NCI-H524 treated with DMSO at 0.1 percent for 48 hours (cell line): ENCODE data around the gene RAI14.
"Not testable (repeated sequence)": the region's sequence is repeated elsewhere in the genome, so short reads cannot be mapped to it uniquely, and the experiment has no call there.

Experiments used
- DNase-seq: peaks from one replicate; lab custom pipeline; 2025; lab: John Stamatoyannopoulos, UW

Gene RAI14

DNA sequence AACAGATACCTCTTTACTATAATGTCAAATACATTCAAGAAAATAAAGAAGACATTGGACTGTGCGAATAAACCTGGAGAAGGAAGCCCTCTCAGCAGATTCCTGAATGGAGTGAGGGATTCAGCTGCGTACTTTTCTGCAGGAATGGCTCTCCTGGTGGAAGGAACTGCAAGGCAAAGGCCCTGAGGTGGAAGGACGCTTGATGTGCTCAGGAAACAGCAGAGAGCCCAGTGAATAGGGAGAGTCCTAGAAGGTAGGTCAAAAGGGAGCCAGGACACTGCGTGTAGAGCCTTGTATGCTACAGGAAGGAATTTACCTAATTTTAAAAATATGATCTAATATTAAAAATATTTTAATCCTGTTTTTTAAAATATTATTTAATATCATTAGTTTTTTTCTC lies 114.4 kb downstream of the RAI14 start:
- DNase-seq: no peak

DNA sequence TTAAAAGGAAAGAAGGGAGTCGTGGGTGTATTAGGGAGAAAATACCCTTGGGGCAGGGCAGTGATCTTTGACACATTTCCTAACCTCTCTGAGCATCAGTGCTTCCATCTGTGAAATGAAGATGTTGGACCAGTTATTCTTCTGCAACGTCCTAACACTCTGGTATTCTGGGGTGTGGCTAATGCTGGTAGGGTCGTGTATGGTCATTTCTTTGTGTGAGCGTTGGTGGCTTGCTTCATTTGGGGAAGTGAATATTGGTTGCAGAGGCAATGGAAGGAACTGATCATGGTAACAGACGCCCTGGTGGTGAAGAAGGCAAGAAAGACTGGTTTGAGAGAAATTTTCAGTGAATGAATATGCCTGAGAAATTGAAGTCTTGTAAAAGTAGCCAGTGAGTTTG lies 114.9 kb downstream of the RAI14 start:
- no peak for DNase-seq

DNA sequence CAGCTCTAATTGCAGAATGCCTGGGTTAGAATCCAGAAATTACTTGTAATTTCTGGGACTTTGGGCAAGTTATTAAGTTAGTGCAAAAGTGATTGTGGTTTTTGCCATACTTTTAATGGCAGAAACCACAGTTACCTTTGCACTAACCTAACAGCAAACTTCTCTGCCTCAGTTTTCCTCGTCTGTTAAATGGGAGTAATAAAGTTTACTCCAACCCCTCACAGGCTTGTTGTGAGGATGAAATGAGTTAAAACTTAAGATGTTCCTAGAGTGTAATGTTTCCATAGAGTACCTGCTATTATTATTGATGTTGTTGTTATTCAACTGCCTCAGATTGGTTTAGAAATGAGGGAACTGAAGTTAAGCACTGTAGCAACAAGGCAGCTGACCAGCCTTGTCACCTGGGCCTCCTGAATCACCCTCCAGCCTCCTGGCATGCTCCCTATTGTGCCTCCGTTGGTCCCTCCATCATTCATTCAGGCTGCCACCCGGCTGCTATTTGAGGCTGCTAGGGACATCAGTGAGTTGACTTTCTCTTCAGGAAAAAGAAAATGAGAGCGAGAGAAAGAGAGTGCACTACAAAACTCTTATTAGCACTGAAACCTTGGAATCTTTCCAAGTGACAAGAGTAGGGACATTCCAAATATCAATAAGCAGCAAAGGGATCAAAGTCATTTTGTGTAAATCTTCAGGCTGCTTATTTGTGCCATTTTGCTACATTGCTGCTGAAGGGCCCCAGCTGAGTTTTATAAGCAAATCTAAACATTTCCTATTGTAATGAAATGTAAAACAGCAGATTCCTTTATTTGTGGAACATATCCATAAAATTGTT lies 116.4 kb downstream of the RAI14 start:
- DNase-seq: no peak

DNA sequence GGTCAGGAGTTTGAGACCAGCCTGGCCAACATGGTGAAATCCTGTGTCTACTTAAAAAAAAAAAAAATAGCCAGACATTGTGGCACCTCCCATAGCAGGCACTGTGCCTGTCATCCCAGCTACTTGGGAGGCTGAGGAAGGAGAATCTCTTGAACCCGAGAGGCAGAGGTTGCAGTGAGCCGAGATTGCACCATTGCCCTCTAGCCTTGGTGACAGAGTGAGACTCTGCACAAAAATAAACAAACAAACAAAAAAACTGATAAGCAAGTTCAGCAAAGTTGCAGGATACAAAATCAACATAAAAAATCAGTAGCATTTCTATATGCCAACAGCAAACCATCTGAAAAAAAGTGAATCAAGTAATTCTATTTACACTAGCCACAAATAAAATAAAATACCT lies 118.0 kb downstream of the RAI14 start:
- DNase-seq: no peak

DNA sequence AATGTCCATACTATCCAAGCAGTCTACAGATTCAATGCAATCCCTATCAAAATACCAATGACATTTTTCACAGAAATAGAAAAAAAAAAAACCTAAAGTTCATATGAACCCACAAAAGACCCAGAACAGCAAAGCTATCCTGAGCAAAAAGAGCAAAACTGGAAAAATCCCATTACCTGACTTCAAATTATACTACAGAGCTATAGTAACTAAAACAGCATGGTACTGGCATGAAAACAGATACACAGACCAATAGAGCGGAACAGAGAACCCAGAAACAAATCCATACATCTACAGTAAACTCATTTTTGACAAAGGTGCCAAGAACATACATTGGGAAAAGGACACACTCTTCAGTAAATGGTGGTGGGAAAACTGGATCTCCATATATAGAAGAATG lies 118.5 kb downstream of the RAI14 start:
- DNase-seq: not testable (repeated sequence)

DNA sequence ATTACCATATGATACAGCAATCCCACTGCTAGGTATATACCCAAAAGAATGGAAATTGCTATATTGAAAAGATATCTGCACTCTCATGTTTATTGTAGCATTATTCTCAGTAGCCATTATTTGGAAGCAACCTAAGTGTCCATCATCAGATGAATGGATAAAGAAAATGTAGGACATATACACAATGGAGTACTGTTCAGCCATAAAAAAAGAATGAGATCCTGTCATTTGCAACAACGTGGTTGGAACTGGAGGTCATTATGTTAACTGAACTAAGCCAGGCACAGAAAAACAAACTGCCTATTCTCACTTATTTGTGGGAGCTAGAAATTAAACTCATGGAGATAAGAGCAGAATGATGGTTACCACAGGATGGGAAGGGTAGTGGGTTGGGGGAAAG lies 119.8 kb downstream of the RAI14 start:
- no peak for DNase-seq

DNA sequence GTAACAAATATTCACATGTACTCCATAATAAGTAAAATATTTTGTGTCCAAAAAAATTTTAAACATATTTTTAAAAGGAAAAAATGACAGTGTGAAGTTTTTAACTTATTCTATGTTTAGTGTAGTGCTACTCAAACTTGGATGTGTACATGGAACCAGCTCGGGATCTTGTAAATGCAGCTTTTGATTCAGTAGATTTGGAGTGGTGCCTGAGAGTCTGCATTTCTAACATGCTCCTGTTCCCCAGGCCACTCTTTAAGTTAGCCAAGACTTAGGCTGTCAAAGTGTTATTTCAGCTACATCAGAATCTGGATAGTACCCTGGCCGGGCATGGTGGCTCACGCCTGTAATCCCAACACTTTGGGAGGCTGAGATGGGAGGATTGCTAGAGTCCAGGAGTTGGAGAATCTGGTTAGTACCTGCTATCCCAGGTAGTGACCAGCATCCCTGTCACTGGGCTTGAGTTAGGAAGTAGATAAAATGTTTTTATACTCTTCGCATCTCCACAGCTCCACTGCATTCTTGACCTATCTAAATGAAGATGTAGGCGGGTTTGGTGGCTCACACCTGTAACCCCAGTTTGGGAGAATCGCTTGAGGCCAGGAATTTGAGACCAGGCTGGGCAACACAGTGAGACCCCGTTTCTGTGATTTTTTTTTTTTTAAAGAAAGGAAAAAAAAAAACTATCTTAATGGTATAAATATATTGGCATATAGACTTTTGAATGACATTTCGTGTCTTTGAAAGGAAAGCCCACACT lies 122.1 kb downstream of the RAI14 start:
- no peak for DNase-seq

DNA sequence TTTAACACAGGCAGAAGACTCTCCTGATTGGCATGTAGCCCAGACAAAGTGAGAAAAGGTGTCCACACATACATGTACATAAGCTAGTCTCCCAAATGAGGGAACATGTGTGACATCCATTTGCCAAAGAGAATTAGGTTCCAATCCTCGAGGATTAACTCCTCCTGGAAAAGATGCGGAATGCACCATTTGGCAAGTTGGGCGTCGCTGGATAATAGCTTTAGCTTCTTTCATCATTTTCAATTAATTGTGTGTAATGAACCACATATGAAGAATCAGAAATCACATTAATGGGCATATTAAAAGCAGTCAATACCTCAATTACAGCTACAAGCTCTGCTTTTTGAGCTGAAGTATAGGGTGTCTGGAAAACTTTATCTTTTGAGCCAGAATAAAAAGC lies 127.8 kb downstream of the RAI14 start:
- not testable (repeated sequence) for DNase-seq

DNA sequence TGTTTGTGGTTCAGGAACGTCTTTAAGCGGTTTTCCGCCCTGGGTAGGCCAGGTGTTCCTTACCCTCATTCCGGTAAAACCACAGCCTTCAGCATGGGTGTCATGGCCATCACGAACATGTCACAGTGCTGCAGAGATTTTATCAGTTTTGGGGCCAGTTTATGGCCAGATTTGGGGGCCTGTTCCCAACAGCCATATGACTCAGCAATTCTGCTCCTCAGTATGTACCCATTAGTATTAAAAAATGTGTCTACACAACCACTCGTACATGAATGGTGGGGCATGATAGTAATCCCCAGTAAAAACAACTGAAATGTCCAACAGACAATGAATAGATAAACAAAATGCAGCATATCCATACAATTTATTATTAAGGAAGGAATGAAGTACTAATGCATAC lies 130.9 kb downstream of the RAI14 start:
- no peak for DNase-seq

DNA sequence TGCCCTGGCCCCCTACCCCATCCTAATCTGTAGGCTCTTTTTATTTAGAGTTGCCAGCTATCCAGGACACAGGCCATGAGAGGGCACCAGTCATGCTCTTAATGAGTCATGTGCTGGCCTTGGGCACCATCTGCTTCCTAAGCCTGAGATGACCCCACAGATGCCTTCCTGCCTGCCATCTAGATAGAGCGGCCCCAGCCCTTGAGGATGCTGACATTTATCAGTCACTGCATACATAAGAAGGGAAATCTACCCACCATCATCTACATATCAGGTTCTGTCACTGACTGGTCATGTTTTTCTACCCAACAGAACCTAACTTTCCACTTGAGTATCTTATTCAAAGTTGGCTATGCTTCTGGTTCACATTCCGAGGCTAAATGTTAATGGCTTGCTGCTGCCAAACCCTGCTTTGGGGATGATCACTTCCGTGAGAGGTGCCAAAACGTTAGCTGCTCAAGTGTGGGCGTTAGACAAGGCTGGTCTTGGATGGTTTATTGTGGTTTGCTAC lies 132.9 kb downstream of the RAI14 start:
- DNase-seq: no peak

DNA sequence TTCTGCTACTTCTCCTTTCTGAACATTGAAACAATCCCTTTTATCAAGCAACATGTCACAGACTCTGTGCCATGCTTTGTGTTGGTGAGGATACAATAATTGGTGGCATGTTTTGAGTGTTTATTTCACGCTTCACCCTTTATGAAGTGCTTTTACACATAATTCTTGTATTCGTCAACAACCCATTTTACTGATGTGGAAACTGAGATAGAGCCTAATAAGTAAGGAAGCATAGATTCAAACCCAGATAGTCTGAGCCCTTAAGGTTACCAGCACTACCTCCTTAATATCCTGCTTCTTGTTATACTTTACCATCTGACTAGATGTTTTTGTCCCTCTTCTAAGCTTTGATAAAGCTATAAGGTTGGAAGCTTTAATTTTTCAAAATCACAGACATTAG lies 133.5 kb downstream of the RAI14 start:
- DNase-seq: no peak

DNA sequence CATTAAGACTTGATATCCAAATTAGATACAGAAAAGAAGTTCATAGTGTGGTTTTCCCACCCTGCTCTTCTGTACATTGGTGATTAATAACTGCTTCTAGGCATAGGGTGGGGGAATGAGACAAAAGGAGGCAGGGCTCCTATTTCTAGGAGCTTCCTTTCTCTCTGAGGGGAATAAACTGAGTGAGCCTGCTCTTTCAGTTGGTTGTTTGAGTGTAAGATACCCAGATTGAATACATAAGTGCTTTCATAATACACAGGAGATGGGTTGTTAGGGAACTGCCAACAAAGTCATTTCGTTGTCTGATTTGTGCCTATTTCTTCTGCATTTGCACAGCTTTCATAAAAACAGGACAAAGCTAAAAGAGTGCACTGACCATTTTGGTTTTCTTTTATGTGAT lies 133.9 kb downstream of the RAI14 start:
- no peak for DNase-seq

DNA sequence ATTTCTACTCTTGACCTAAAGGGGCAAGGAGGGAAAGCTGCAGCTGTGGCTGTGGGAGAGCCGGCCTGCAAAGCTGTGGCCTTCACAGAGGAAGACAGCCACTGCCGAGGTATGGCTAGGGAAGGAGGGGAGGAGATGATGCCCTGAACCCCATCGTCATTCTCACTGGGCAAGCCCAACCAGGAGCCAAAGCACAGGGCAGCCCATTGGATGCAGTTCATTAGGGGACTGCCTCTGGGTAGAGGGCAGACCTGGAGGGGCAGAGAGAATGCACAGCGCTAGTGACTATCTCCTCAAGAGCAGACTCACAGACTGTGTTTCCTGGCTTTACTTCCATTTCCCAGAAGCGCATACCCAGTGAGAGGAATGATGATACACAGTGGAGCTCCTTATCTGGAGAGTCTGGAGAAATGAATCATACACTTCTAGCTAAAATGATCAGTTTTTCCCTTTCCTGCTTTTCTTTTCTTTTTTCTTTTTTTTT lies 135.7 kb downstream of the RAI14 start:
- DNase-seq: no peak

DNA sequence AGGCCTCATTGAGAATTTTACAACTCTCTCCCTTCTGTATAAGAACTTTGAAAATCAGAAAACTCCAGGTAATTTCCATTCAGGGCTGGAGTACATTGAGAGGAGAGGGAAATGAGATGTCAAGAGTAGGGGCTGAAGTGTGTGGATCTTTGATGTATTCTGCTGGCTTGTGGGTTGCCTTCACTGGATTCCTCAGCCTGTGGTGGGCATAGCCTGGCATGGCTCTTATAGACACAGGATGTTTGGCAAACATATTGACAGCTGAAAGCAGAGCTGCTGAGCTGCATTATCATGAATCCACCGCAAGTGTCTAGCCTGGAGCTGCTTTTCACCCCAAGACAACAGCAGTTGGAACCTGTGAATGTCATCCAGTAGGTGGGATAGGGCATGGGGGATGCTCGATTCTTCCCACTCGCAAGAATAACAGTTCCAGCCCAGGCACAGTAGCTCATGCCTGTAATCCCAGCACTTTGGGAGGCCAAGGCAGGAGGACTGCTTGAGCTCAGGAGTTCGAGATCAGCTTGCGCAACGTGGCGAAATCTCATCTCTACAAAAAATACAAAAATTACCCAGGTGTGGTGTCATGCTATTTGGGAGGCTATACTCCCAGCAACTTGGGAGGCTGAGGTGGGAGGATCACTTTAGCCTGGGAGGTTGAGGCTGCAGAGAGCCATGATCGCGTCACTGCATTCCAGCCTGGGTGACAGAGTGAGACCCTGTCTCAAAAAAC lies 146.9 kb downstream of the RAI14 start:
- no peak for DNase-seq

DNA sequence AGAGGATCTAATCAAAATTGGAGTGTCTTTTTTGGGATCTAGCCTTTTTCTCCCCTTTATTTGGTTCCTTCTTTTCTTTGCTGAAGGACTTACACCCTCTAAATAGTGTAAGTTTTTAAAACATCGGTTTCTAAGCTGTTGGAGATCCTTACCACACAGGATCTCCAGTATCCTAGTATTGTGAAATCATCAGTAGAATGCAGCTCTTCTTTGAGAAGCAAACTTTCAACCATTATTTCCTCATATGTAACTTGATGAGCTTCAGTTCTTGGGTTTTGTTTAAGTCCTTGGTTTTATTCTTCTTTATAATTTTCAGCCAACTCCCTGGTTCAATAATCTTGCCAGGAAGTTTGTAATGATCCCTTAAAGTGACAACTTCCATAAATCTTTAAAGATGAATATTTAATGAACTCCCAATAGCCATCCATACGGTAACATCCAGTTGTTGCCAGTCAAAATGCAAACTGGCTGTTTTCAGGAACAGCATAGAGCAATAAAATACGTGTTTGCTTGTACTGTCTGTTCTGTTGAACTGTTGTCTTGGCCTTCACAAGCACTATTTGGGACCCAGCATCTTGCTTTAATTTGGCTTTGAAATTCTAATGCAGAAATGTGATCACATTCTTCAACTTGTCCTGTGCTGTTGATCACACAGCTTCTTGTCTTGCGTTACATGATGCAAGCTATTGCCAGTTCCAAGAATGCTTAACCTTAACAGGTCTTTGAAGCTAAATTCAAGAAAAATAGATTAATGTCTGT lies 148.0 kb downstream of the RAI14 start:
- no peak for DNase-seq

DNA sequence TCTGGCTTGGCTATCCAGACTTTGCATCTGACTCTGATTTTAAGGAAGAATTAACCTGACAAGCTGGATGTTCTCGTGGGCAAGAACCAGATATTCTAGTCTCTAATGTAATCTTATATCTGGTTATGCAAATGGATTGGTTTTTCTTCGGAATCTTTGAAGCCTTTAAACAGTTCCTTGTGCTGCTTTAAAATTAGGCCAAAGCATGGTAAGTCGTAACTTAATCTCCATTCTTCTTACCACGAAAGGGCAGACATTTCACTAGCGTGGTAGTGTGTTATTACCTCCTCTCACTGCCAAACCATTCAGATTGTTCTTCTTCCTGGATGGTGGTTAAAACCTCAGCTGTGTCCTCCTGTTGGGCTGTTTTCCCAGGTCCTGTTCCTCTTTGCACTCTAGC lies 148.8 kb downstream of the RAI14 start:
- DNase-seq: no peak

DNA sequence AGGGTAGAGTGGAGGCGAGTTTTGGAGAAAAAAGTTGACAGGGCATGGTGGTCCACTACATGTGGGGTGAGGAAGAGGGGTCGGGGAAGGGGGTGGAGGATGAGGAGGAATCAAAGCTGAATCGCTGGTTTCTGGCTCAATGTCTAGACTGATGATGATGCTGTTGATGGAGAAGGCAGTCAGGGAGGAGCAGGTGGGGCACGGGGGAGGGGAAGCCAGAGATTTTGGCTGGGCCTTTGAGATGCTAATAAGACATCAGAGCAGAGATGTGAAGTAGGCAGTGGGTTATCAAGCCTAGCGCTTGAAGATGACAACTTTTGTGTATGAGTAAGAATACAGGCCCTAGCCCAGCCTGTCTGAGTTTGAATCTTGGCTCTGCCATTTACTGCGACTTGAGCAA lies 150.4 kb downstream of the RAI14 start:
- DNase-seq: no peak

DNA sequence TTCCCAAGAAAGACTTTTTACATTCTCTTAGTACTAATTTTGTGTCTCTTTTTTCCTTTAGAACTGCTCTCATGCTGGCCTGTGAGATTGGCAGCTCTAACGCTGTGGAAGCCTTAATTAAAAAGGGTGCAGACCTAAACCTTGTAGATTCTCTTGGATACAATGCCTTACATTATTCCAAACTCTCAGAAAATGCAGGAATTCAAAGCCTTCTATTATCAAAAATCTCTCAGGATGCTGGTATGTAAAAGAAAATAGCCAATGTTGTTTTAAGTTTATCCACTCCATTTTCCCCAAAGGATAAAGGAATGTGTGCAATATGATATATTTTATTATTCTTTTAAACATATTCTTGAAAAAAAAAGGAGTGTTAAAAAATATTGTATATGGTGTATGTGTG lies 155.6 kb downstream of the RAI14 start:
- no peak for DNase-seq

DNA sequence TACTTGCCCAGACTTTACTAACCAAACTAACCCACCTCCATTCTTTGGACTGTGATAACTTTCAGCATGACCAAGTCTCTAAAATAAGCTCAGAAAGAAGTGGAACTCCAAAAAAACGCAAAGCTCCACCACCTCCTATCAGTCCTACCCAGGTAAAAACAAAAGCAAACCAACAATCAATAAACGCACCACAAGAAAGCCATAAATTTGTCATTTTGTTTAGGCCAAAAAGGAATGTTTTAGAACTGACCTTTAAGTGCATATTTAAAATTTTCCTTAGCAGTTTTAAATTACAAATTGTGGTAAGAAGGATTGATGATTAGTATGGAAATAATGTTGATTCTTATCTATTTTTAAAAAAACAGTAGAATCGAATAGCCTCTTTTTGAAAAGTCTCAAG lies 157.4 kb downstream of the RAI14 start:
- DNase-seq: no peak

DNA sequence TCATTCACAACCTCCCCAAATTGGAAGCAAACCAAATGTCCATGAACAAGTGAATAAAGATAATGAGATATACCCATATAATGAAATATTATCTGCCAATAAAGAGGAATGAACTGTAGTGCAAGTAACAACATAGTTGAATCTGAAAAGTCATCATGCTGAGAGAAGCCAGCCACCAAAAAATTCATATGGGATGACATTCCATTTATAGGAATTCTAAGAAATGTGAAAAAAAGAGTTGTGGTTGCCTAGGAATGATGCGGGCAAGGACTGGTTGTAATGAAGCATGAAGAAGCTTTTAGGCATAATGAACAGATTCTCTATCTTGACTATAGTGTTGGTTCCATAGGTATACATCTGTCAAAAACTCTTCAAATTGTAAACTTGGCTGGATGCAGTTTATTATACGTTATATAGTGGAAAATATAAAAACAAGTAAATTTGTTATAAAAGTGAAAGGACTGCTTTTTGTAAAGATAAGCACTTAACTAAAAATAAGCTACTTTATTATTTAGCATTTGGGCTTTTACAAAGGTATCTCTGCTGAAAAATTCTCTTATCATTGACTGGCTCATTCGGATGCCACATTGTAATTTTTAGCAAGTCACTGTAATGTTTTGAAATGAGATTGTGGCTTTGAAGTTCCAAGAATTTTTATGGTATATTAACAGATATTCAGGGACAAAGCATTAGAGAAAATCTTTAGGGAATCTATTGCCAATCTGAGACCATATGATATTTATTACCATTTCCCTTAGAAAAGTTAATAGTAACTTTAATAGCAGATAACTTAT lies 161.6 kb downstream of the RAI14 start:
- no peak for DNase-seq

DNA sequence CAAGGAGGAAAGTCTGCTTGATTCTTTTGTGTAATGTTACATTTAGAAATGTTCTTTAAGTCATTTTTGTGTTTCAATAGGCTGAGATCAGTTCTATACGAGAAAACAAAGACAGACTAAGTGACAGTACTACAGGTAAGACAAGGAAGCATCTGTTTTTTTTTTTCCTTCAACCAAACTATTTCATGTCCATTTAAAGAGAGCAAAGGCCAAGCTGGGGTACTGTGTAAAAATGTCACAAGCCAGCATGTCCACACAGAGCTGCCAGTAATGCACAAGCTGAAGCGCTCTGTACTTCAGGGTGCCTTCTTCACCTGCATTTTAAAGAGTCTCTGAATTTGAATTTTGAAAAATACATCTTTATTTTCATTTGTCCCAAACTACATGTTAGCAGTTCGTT lies 162.6 kb downstream of the RAI14 start:
- DNase-seq: no peak
